GM21737 (cell line): ENCODE measurements around the gene RGL1.
"Not testable (repeated sequence)": the region's sequence is repeated elsewhere in the genome, so short reads cannot be mapped to it uniquely, and the experiment has no call there.

ENCODE experiments used
- ATAC-seq: cut with Tn5 transposase; IDR thresholded peaks from one replicate; pipeline ENCODE4 v1.9.1; 2021; ENCODE audit warnings: mild to moderate bottlenecking, moderate library complexity; ENCODE audit not compliant: unreplicated experiment

RGL1 gene

GRCh38 chr1:183783767-183784637 is 20.9 kb upstream of the RGL1 start:
- ATAC-seq, result no peak

- ATAC-seq, result not testable (repeated sequence)
Observed at GRCh38 chr1:183785921-183786320, 19.0 kb upstream of the RGL1 start.

GRCh38 chr1:183787704-183788103 is 17.2 kb upstream of the RGL1 start:
- no peak for ATAC-seq

- no peak for ATAC-seq
Observed at GRCh38 chr1:183791319-183791718, 13.6 kb upstream of the RGL1 start.

GRCh38 chr1:183792300-183792699 is 12.6 kb upstream of the RGL1 start:
- no peak for ATAC-seq

GRCh38 chr1:183794088-183794487 is 10.8 kb upstream of the RGL1 start:
- ATAC-seq, result no peak

- ATAC-seq, result no peak
Observed at GRCh38 chr1:183800449-183800848, 4.5 kb upstream of the RGL1 start.

GRCh38 chr1:183801649-183802048 is 3.3 kb upstream of the RGL1 start:
- ATAC-seq, result no peak

- no peak for ATAC-seq
Observed at GRCh38 chr1:183804387-183804786, 533 bp upstream of the RGL1 start.

- no peak for ATAC-seq
Observed at GRCh38 chr1:183806125-183806524, 1.2 kb downstream of the RGL1 start.

- ATAC-seq, result no peak
Observed at GRCh38 chr1:183806675-183807074, 1.8 kb downstream of the RGL1 start.

- ATAC-seq, result peak; percentile 43
Observed at GRCh38 chr1:183807549-183808168, 2.7 kb downstream of the RGL1 start.

- ATAC-seq, result no peak
Observed at GRCh38 chr1:183808296-183809027, 3.5 kb downstream of the RGL1 start.

- no peak for ATAC-seq
Observed at GRCh38 chr1:183810121-183810520, 5.2 kb downstream of the RGL1 start.

GRCh38 chr1:183810756-183811544 is 6.0 kb downstream of the RGL1 start:
- ATAC-seq, result no peak

- ATAC-seq, result no peak
Observed at GRCh38 chr1:183812128-183812527, 7.2 kb downstream of the RGL1 start.

- no peak for ATAC-seq
Observed at GRCh38 chr1:183812686-183813569, 8.0 kb downstream of the RGL1 start.

- ATAC-seq, result no peak
Observed at GRCh38 chr1:183814121-183814681, 9.3 kb downstream of the RGL1 start.

- no peak for ATAC-seq
Observed at GRCh38 chr1:183816110-183816509, 11.2 kb downstream of the RGL1 start.
